ENCODE measurements around the gene KIF17. TPM values are rescaled to one million over a fixed set of nuclear protein-coding genes. Genes with fewer than 3 reads are reported as not detected.
"Not testable (repeated sequence)": the region's sequence is repeated elsewhere in the genome, so short reads cannot be mapped to it uniquely, and the experiment has no call there.

Gene KIF17
- total RNA-seq, 8 experiments from 2014 or later, result 0.18 to 12.1 (median 6.8) TPM

DNA sequence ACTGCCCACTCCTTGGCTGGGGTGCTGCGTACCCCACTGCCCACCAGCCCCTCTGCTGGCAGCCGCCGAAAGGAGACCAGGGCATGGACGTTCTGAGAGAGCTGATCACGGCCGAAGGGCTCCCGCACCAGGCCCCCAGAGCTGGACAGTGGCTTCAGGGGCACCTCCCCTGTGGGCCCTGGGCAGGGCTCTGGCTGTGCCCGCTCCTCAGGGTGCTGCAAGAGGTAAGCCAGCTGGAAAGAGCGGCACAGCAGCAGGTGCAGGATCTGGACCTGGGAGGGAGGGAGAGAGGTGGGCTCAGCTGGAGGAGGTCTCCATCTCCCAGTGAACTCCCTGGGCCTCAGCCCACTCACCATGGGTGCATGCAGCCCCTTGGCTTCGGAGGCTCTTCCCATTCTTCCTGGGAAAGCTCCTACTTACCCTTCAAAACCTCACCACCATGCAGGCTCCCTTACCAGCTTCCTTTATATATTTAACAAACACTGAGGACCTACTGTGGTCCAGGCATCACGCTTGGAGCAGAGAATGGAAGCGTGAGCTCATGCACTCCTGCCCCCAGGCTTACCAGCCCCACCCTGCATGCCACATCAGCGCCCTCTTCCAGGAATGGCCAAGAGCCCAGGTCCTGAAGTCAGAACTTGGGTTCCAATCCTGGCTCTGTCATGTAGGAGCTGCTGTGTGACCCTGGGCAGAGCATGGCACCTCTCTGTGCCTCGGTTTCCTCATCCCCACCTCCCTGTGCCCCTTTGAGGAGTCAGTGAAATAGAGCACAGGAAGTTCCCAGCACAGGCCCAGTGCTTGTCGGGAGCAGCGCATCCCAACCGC, 6.8 kb upstream of the KIF17 start:
- in situ Hi-C loops (cut with MboI; ENCODE audit: low pct_unique_long_range_greater_than_20kb in 2 of 9, low sequenced_read_pairs in 9 of 9, unreplicated experiment in 9 of 9), result no loop called here
- no peak overlapping the region for H3K4me3 ChIP-seq

DNA sequence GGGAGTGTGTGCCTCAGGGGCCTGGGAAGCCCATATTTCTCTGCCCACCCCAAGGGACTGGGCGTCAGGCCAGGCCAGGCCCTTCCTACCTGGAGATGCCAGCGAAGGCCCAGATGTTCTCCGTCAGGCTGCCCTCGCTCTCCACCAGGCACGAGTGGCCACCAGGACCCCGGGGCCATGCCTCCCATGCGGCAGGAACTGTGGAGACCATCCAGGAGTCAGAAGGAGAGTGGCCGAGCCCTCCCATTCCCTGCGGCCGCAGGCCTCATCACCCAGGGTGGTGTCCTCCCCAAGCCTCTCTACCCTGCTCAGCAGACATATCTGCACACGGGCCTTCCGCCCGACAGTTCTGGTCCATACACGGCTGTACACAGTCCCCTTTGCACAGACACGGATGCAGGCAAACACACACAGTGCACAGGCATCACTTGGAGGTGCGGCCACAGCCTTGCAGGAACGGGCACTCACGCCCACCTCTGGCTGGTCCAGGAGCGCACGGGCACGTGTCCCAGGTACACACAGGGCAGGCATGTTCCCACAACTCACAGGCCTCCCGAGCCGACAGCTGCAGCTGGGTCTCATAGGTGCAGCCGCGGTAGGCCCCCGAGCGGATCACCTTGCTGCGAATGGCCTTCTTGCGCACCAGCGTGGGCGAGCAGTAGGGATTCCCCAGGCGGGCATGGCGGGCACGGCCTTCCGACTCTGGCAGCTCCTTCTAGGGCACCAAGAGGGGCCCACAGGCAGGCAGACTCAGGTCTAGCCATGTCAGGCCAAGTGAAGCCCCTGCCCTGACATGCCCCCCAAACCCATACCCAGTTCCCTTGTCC, 5.9 kb upstream of the KIF17 start:
- WGBS, 10 experiments, result 80 to 100% (median 90%) methylated on average over 1 to 17 of the region's 35 CpGs; no CpG with 5 or more reads in 4 of the 10 experiments
- no peaks in the 10 kb centered on the region for H3K4me1 ChIP-seq (replicated peaks in 1 of 2)
- no peak overlapping the region for H3K4me3 ChIP-seq
- no peak overlapping the region for H3K27ac ChIP-seq
- in situ Hi-C loops (cut with MboI; ENCODE audit: low pct_unique_long_range_greater_than_20kb in 2 of 9, low sequenced_read_pairs in 9 of 9, unreplicated experiment in 9 of 9), result no loop called here
- no peak for ATAC-seq (replicated peaks in 6 of 8)

More for the DNA sequence above, 6.8 kb upstream of the KIF17 start:
- ATAC-seq (replicated peaks in 6 of 8), result peak in 1 of 8 experiments; percentile 11
- Histone ChIP-seq H3K27ac (no peak overlapping the region), H3K4me1 (replicated peaks in 1 of 2) (no peaks in the 10 kb centered on the region)
- 17 to 100% (median 89%) methylated on average over 1 to 9 of the region's 17 CpGs; no CpG with 5 or more reads in 4 of the 10 experiments for WGBS, 10 experiments

DNA sequence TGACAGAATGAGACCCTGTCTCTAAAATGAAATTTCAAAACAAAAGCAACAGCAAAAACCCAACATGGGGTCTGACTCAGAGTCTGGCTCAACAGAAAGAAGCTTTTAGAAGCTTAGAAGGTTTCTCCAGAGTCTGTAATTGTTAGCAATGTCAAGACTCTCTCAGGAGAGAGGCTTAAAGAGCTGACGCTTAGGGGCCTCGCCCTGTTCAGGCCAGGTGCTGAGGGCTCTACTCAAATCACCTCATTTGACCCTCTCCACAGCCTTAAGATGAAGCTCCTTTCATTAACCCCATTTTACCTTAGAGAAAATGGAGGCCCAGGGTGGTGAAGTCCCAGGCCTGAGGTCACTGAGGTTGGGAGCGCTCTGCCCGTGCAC, 5.3 kb upstream of the KIF17 start:
- in situ Hi-C loops (cut with MboI; ENCODE audit: low pct_unique_long_range_greater_than_20kb in 2 of 9, low sequenced_read_pairs in 9 of 9, unreplicated experiment in 9 of 9), result no loop called here
- Histone ChIP-seq H3K4me3 (no peak overlapping the region), H3K27ac (no peak overlapping the region), H3K4me1 (replicated peaks in 1 of 2) (peaks cover 0 to 2% of the 10 kb centered on the region in 2 donors)
- no peak for ATAC-seq (replicated peaks in 6 of 8)
- 80 to 100% (median 100%) methylated on average over 1 to 4 of the region's 4 CpGs; no CpG with 5 or more reads in 3 of the 10 experiments for WGBS, 10 experiments

DNA sequence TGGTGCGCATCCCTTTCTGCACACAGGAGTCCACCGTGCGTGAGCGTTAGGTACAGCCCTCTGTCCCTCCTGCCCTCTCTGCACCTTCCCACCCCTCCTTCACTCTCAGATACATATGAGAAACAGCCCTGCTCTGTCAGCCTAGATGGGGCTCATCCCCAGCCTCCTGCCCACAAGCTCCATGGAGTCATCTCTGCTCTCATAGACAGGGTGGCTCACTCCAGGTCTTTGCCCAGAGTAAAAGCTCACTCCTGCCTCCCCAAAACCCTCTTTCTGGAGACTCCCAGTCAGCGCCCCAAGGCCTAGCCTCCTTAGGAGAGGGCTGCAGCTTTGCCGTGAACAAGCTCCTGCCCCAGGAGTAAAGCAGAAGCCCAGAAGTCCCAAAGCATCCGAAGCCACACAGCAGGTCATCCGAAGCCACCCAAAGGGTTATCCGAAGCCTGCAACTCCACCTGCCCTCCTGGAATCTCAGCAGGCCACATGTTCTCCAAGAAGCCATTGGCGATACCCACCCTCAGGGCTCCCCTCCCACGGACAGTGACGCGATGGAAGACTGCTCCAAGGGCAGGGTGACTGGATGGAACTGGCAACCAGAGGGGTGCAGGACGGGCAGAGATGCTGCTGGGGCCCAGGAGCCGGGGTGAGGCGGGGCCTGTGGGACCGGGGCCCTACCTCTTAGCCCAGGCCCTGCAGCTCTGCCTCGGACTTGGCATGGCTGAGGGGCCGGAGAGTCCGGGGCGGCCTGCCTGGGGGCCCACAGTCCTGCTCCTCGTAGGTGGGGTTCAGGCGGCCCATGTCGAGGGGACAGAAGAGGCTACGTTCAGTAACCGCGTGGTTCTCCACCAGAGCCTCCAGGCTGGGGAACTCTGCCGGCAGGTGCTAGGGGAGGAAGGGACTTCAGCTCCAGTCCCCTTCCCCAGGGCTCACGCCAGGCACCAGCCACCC, 3.6 kb upstream of the KIF17 start:
- H3K4me1 ChIP-seq (replicated peaks in 1 of 2), result peaks cover 3 to 11% of the 10 kb centered on the region in 2 donors
- WGBS, 10 experiments, result 0 to 100% (median 89%) methylated on average over 1 to 7 of the region's 29 CpGs; no CpG with 5 or more reads in 2 of the 10 experiments
- H3K27ac ChIP-seq, result no peak overlapping the region
- no peak for ATAC-seq (replicated peaks in 6 of 8)
- in situ Hi-C loops (cut with MboI; ENCODE audit: low pct_unique_long_range_greater_than_20kb in 2 of 9, low sequenced_read_pairs in 9 of 9, unreplicated experiment in 9 of 9), result no loop called here
- no peak overlapping the region for H3K4me3 ChIP-seq

DNA sequence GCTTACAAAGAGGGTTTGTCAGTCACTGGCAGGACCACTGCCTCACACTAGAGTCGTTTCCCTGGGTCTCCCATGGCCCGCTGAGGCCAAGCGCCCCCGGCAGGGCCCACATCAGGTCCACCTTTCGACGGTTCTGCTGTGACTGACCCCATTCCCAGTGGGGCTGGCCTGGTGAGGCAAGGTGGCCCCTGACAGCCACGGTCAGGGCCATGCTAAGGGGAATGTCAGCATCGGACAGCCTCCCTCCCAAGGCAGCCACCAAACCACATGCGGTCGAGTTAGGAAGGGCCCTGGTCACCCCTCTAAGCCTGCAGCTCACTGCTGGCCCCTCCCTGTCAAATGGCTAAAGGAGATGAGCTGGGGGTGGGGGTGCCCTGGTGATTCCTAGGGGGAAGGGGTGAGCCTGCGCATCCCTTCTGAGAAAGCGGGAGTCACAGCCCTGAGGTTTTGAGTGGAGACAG, 2.9 kb upstream of the KIF17 start:
- no peak for ATAC-seq (replicated peaks in 6 of 8)
- Histone ChIP-seq H3K27ac (no peak overlapping the region), H3K4me1 (replicated peaks in 1 of 2) (peaks cover 3 to 11% of the 10 kb centered on the region in 2 donors), H3K4me3 (no peak overlapping the region)
- in situ Hi-C loops (cut with MboI; ENCODE audit: low pct_unique_long_range_greater_than_20kb in 2 of 9, low sequenced_read_pairs in 9 of 9, unreplicated experiment in 9 of 9), result no loop called here
- WGBS, 10 experiments, result 20 to 100% (median 83%) methylated on average over 1 to 5 of the region's 12 CpGs; no CpG with 5 or more reads in 4 of the 10 experiments

DNA sequence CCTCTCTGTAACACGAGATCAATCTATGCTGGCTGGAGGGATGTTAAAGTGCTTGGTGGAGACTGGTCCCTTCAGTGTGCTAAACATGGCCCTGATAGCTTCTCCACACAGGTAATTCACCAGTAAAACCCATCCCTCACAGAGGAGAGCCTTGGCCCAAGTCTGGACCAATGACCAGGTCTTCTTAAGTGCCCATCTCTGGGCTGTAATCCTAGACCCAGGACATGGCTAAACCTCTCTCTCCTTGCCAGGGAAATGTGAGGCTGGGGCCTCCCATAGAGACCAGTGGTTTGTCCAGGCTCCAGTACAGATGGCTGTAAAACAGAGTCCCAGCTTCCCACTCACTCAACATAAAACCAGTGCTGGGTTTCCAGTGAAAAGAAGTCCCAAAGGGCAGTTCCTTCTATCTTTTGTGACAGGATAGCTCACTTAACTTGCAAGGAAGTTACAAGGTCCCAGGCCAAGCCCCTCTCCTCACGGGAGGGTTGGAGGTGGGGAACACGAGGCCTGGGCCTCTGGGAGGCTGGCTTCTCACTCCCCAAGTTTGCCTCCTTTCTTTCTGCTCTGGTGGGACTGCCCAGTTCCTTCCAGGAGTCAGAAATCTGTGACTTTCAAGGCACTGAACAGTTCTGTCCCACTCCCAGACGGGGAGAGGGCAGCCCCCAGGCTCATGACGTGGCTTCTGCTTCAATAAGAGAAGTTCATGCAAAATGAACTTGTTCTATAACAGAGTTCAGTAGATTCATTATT, 2.2 kb upstream of the KIF17 start:
- Histone ChIP-seq H3K4me3 (no peak overlapping the region), H3K4me1 (replicated peaks in 1 of 2) (peaks cover 3 to 11% of the 10 kb centered on the region in 2 donors), H3K27ac (no peak overlapping the region)
- WGBS, 10 experiments, result 0 to 92% (median 70%) methylated on average over 1 to 5 of the region's 5 CpGs; no CpG with 5 or more reads in 4 of the 10 experiments
- no peak for ATAC-seq (replicated peaks in 6 of 8)
- in situ Hi-C loops (cut with MboI; ENCODE audit: low pct_unique_long_range_greater_than_20kb in 2 of 9, low sequenced_read_pairs in 9 of 9, unreplicated experiment in 9 of 9), result no loop called here

DNA sequence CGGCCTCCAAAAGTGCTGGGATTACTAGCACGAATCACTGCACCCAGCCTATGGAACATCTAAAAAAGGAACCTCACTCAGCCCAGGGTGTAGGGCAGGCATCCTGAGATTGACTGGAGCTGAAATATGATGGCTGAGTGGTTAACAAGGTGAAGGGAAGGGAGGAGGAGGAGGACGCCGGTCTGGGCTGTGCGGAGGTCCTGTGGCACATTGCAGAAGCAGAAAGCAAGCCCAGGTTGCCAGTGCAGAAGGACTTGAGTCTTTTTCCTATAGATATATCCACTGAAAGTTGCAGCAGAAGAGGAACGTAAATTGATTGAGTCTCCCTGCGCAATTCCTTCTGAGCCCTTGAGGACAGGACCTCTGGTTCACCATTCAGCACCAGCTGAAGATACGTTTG, 1.5 kb upstream of the KIF17 start:
- ATAC-seq (replicated peaks in 6 of 8), result no peak
- Histone ChIP-seq H3K4me1 (replicated peaks in 1 of 2) (peaks cover 3 to 11% of the 10 kb centered on the region in 2 donors), H3K27ac (no peak overlapping the region), H3K4me3 (no peak overlapping the region)
- WGBS, 10 experiments, result 34 to 100% (median 89%) methylated on average over 1 to 5 of the region's 8 CpGs; no CpG with 5 or more reads in 1 of the 10 experiments
- in situ Hi-C loops (cut with MboI; ENCODE audit: low pct_unique_long_range_greater_than_20kb in 2 of 9, low sequenced_read_pairs in 9 of 9, unreplicated experiment in 9 of 9), result no loop called here

DNA sequence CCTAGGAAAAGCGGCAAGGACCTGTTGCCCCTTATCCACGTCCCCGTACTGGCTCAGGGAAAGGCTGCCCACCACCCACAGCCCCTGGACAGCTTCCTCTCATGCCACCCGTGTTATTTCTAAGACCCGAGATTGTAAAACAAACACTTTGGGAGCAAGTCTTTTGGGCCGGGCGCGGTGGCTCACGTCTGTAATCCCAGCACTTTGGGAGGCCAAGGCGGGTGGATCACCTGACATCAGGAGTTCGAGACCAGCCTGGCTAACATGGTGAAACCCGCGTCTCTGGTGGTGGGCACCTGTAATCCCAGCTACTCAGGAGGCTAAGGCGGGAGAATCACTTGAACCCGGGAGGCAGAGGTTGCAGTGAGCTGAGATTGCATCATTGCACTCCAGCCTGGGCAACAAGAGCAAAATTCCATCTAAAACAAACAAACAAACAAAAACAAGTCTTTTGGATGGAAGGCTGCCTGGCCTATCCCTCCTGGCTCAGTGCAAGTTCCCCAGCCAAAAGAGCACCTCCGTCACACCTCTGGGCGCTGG, 606 bp upstream of the KIF17 start:
- H3K27ac ChIP-seq; in situ Hi-C loops (cut with MboI; ENCODE audit: low pct_unique_long_range_greater_than_20kb in 2 of 9, low sequenced_read_pairs in 9 of 9, unreplicated experiment in 9 of 9); ATAC-seq (replicated peaks in 6 of 8): not testable (repeated sequence)
- WGBS, 10 experiments, result 47 to 90% (median 66%) methylated on average over 2 to 12 of the region's 17 CpGs; no CpG with 5 or more reads in 4 of the 10 experiments
- Histone ChIP-seq H3K4me3 (peak overlapping the region; percentile 43 to 59 (median 47)), H3K4me1 (replicated peaks in 1 of 2) (peaks cover 3 to 11% of the 10 kb centered on the region in 2 donors)

DNA sequence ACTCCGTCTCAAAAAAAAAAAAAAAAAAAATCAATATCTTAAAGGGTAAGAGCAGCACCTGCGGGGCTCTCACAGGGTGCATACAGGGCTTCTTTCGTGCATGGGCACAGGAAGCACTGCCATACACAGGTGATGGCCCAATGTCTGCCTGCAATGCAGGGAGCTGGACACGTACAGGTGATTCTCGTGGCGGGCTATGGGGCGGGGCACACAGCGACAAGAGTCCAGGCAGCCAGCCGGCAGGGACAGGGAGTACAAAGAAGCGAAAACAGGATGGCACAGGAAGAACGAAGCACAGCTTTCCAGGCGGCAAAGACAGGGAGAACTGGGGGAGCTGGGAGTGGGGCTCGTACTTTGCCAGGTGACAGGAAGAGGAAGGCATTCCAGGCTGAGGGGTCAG, 1.6 kb downstream of the KIF17 start:
- no peak overlapping the region for H3K27ac ChIP-seq
- WGBS, 10 experiments, result 67 to 93% (median 87%) methylated on average over 1 to 12 of the region's 13 CpGs; no CpG with 5 or more reads in 4 of the 10 experiments
- in situ Hi-C loops (cut with MboI; ENCODE audit: low pct_unique_long_range_greater_than_20kb in 2 of 9, low sequenced_read_pairs in 9 of 9, unreplicated experiment in 9 of 9), result no loop called here
- no peak for ATAC-seq (replicated peaks in 6 of 8)
- H3K4me3 ChIP-seq, result no peak overlapping the region
- peaks cover 14 to 22% of the 10 kb centered on the region in 2 donors for H3K4me1 ChIP-seq (replicated peaks in 1 of 2)

DNA sequence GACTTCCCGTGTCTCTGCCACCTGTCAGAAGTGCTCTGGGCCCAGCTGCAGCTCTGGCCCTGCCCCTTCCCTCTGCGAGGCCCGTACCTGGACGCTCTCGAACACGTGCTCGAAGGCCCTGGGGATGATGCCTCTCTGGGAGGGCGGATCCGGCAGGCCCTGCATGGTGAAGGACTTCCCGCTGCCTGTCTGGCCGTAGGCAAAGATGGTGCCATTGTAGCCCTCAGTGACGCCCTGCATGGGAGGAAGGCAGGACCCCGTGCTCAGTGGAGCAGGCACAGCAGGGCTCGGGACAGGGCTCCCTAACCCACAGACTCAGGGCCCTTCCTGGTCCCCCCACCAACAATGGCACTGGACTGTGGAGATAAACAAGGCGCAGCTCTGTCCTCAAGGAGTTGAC, 2.4 kb downstream of the KIF17 start:
- no peak overlapping the region for H3K4me3 ChIP-seq
- WGBS, 10 experiments, result 67 to 91% (median 76%) methylated on average over 3 to 10 of the region's 15 CpGs; no CpG with 5 or more reads in 5 of the 10 experiments
- in situ Hi-C loops (cut with MboI; ENCODE audit: low pct_unique_long_range_greater_than_20kb in 2 of 9, low sequenced_read_pairs in 9 of 9, unreplicated experiment in 9 of 9), result no loop called here
- H3K27ac ChIP-seq, result no peak overlapping the region
- no peak for ATAC-seq (replicated peaks in 6 of 8)
- peaks cover 23 to 30% of the 10 kb centered on the region in 2 donors for H3K4me1 ChIP-seq (replicated peaks in 1 of 2)

DNA sequence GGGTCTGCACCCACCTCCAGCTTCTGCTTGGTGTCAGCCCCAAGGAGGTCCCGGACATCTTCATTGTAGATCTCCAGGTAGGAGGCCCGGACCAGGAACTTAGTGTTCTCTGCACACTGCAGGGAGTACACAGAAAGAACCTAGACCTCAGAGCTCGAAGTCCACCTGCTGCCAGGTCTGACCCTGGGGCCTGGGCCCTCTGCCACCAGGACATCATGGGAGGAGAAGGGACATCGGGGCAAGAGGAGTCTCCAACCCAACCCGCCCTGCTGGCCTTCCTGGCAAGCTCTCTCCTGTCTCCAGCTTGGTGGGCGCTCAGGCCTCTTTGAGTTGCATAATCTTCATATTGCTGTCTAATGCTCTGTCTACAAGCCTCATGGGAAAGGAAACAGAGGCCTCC, 4.4 kb downstream of the KIF17 start:
- 0 to 100% (median 94%) methylated on average over 1 to 6 of the region's 6 CpGs; no CpG with 5 or more reads in 2 of the 10 experiments for WGBS, 10 experiments
- ATAC-seq (replicated peaks in 6 of 8), result no peak
- H3K27ac ChIP-seq, result no peak overlapping the region
- H3K4me1 ChIP-seq (replicated peaks in 1 of 2), result peaks cover 28 to 34% of the 10 kb centered on the region in 2 donors
- H3K4me3 ChIP-seq, result no peak overlapping the region
- in situ Hi-C loops (cut with MboI; ENCODE audit: low pct_unique_long_range_greater_than_20kb in 2 of 9, low sequenced_read_pairs in 9 of 9, unreplicated experiment in 9 of 9), result no loop called here
